ENCODE data around the gene TMEM117.
A peak's percentile ranks its signal among the peaks of the same experiment; 100 is the strongest.

The TMEM117 gene

DNA sequence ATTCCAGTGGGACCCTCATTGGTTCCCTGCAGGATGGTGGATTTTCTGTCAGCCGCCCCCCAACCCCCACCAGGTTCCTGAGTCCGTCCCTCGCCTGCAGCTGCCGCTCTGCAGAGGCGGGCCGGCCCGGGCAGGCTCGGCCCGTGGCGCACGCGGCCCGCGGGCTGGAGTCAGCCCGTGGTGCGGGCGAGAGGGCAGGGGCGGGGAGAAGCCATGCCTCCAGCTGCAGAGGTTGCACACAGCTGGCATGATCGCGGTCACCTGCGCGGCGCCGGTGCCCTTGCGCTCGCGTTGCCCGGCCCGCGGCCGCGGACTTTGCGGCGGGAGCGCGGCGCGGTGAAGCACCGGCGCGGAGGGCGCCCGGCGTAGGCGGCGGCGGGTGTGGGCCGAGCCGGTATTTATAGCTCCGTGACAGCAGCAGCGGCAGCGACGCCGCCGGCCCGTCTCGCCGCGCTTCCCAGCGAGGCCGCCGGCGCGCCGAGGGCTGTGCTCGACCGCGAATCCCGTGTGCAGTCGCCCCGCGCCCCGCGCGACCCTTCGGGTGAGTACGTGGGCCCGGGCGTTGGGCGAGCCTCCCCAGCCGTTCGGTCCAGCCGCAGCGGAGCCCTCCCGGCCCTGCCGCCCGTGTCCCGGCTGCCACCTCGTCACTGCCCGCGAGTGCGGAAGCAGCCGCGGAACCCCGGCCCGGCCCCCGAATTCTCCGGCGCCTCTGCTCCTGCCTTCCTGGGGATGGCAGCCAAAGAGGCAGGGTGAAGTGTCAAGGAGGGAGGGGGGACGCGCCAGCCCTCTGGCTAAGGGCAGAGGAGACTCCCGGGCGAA lies at the start of gene TMEM117:
Gene TMEM117 (plus strand): TSS at position 426 of the 819 bp plus-strand sequence.
- peak; percentile 31 to 34 for DNase-seq (ENCODE audit: low read depth in 2 of 2)

DNA sequence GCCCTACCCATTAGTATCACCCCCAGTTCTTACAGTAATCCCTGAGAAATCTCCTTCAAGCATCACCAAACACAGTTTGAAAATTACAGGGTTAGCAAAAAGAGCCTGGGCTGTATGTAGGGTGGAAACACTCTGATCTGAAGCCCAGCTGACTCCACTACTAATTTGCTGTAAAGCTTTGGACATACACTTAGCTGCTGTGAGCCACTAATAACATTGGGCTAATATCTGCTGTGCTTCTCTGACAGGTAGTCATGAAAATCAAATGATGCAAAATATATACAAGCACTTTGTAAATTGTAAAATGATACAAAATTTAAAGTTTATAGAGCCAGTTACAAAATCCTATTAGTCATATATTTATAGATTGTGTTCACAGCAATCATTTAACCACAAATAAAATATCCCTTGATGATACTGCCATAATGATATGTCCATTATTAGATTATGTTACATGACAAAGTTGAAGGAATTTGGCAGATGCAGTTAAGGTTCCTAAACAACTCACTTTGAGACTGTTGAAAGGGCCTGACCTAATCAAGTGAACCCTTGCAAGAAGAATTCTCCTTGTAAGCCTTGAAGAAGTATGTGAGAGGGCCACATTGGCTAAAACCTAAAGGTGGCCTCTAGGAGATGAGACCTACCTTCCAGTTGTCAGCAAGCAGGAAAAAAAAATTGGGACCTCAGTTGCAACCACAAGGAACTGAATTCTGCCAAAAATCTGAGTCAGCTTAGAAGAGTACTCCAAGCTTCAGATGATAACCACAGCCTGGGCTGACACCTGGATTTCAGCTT lies 48.8 kb upstream of the TMEM117 start:
- DNase-seq (ENCODE audit: low read depth in 2 of 2): no peak

DNA sequence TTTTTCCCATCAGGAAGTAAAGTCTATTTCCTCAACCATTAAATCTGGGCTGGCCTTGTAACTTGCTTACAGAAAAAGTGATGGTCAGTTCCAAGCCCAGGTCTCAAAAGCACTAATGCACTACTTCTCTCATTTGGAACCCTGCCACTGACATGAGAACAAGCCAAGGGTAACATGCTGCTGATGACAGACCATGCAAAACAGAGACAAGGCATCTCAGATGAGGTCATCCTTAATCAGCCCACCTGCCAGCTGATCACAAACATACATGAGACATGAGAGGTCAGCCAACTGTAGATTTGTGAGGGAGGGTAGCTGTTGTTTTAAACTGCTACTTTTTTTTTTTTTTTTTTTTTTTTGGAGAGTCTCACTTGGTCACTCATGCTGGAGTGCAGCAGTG lies 45.9 kb upstream of the TMEM117 start:
- no peak for DNase-seq (ENCODE audit: low read depth in 2 of 2)

DNA sequence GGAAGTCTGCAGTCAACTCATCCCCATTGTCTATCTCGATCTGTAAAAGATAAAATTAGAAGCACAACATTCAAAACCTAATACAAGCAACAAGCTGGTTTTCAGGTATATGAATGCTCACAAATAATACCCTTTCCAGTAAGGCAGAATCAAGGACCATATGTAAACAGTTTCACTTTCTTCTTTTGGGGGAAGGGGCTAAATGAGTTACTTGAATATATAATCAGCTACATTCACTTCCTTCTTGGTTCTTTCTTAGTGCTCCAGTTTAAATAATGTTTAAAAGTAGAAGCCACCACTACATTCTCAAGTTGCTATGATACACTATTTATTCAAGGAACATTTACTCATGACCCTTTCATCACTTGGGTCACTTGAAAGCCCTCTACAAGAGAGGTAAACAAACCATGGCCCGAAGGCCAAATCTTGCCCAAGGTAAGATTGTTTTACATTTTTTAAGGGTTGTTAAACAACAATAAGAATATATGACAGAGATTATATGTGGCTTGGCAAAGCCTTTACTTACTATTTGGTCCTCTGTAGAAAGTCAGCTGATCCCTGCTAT lies 40.1 kb upstream of the TMEM117 start:
- DNase-seq (ENCODE audit: low read depth in 2 of 2): no peak

DNA sequence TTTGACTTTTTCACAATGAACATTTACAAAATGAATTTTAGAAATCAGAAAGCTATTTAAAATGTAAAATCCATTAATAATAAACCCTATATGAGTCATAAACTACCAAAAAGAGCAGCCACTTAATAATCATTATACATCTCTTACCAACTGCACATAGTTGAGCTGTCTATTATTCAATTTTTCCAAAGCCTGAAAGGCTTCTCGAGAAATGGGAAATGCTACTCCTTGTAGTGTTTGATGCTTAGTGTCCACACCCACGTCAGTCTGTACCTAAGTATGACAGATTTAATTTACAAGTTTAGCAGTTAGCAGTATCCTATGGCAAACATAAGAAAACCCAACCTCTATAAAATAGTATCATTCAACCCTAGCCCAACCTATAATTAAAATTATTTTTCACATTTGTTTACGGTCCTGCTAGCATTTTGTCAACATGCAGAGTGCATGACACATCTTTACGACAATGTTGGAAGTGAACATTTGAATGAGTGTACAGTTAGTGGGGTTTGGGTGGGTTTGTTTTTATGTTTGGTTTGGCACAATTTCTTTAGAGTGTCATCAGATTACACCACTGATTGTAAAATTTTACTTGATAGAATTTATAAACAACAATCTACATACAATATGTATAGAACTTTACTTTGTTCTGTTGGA lies 38.2 kb upstream of the TMEM117 start:
- DNase-seq (ENCODE audit: low read depth in 2 of 2): no peak

DNA sequence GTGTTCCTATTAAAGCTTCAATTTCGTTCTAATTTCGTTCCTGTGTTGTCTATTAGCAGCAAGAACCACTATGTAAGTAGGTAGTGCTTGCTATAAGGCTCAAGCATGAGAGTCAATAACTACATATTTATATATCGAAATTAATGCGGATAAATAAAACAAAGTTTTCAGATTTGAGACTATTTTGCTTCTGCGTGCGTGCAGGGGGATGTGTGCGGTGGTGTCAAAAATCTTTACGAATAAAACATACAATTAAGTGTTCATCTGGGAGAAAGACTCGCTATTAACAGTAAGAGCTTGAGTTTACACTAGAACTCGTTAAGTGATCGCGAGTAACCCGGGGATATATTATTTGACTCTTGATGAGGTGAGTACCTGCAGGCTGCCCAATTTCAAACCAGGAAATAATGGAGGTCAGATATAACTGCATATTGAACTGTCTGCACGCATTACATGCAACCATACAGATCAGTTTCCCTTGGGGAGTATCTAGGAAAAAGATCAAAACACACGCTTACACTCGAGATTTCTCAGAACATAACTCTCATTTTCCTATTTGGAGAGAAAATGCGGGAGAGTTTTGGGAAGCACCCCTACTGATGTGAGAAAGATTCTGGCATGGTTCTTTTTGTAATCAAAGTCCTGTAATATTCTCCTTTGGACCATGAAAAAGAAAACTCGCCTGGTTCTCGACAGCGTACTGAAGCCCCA lies 30.6 kb upstream of the TMEM117 start:
- DNase-seq (ENCODE audit: low read depth in 2 of 2): no peak

DNA sequence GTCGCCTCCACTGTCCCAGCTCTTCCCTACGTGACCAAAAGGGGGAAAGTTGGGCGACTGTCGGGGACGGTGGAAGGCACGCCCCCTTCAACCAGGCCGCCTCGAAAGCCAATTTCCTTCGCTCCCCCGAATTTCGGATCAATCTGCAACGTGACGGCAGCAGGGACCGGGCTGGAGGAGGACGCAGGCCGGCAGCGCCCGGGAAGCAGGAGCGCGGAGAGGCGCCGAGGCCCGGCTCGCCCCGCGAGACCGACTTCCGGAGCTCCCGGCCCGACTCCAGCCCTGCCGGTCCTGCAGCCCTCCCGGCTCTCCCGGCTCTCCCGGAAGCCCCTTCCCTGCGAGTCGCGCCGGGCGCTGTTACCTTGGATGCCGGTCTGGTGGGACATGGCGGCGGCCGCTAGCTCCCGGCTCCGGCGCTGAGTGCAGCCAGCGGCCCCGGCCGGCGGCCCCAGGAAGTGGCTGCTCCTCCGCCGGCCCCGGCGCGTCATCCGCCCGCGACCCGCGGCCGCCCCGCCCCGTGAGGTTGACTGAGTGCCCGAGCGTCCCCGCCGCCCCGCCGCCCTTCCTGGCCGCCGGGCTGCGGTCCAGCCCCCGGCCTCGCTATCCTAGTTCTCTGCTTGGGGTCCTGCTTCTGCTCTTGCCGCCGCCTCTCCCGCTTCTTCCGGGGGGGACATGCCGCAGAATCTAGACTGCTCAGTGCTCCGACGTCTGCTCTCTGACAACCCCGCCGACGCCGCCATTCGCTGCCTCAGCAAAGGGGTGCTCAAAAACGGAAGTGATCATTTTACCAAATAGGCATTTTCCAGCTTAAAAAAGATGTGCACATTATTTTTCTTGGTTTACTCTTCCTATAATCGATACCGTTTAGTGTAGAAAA lies 29.8 kb upstream of the TMEM117 start, which contains the start of gene TWF1:
Gene TWF1 (minus strand): TSS at position 458 of the 877 bp plus-strand sequence. CDS start 72 bp downstream, at position 386.
- peak; percentile 67 to 75 for DNase-seq (ENCODE audit: low read depth in 2 of 2)

DNA sequence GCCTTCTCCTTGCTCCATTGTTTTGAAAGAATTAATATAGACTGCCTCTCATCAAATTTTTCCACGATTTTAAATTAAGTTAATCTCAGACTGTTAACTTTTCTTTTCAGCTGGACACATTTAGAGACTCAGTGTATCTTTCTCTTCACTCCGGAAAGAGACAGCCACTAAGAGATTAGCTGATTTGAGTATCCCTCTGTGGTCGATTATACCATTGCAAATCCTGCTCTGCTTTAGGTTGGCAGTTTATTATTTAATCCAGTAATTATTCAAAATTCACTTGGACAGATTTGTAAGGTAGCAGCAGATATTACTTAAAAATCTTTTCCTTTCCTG lies 29.2 kb upstream of the TMEM117 start:
- no peak for DNase-seq (ENCODE audit: low read depth in 2 of 2)

DNA sequence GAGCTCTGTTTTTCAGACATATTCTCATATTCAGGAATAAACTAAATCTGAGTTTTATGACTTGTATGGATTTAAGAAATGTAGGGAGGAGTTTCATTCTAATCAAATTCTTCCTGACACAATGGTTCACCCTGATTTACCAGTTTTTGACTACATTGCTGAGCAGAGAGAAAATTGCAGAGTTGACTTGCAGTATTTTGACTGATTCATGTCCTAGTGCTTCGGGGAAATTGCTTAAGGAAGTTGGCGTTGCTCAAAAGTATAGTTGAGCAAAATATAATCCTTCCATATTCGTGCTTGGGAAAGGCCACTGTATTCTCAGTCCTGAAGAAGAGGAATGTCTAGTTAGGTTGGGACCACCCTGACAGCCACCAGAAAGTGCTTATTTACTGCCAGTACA lies 28.5 kb upstream of the TMEM117 start:
- no peak for DNase-seq (ENCODE audit: low read depth in 2 of 2)

DNA sequence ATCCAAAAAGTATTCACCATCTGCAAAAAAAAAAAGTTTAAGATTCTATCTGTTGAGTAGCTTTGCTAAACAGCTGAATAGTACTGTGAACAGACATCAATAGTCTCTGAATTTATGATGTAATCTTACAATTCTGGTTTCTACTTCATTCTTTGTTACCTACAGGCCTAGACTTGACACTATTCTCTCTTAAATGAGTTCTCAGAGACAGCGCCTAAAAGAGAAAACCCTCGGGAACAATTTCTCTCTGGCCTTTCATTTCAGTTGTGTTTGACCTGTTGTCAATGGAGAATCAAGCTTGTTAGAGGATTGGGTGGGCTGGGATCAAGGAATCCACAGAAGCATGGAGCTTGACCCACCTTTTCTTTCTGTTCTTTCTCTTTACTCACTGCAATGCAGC lies 23.8 kb upstream of the TMEM117 start:
- no peak for DNase-seq (ENCODE audit: low read depth in 2 of 2)

DNA sequence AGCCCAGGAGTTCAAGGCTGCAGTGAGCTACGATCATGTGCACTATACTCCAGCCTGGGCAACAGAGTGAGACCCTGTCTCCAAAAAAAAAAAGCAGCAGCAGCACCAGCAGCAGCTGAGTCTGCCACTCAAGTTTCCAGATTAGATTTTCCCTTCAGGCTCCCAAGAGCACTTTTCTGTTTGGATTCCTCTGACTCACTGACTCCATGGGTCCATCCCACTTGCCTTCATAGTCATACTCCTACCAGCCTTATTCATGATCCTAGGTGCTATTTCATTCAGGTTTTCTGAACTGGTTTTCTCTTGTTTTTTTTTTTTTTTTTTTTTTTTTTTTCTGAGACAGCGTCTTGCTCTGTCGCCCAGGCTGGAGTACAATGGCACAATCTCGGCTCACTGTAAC lies 23.0 kb upstream of the TMEM117 start:
- no peak for DNase-seq (ENCODE audit: low read depth in 2 of 2)

DNA sequence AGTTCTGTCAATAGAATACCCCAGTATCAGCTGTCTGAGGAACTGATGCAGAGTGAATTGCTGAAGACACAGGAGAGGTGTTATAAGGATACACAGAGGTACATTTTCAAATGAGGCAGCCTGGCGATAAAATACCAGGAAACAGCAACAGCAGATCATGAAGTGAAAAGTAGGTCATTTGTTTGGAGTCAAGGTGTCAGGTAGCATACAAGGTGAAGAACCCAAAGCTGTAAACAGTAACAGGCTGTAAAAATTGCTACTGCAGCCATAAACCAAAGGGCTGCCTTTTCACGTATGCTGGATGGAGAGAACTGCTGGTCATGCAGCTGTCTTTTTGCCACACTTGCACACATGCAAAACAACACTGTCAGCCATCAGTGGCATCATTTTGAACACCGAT lies 20.5 kb upstream of the TMEM117 start:
- DNase-seq (ENCODE audit: low read depth in 2 of 2): no peak

DNA sequence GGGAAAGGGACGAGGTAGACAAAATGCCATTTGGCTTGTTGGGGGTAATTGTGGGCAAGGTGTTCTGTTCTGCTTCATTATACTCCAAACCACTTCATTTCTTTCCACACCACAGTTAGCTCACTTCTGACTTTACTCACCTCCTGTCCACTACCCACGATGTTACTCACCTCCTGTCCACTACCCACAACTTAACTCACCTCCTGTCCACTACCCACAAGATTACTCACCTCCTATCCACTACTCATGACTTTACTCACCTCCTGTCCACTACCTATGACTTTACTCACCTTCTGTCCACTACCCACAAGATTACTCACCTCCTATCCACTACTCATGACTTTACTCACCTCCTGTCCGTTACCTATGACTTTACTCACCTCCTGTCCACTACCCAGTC lies 19.7 kb upstream of the TMEM117 start:
- no peak for DNase-seq (ENCODE audit: low read depth in 2 of 2)

DNA sequence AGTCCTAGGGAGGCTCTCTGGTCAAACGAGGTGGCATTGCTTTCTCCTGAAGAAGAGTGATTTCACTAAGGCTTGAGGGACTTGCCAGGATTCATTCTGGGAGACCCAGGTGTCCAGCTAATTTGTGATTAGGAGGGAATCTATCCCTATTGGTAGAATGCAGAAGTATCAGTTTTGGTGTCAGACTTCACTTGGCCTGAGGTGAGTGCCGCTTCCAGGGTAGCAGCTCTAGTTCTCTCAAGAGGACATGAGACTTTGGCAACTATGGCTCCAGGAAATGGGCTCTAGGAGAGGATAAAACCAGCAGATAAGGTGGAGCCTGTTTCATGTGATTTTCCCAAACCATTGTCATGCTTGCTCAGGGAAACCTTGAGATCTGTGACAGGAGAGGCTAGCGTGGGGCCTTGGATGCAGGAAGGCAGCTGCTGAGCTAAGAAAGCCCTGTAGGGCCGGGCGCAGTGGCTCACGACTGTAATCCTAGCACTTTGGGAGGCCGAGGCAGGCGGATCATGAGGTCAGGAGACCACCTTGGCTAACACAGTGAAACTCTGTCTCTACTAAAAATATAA lies 11.6 kb upstream of the TMEM117 start:
- DNase-seq (ENCODE audit: low read depth in 2 of 2): no peak

DNA sequence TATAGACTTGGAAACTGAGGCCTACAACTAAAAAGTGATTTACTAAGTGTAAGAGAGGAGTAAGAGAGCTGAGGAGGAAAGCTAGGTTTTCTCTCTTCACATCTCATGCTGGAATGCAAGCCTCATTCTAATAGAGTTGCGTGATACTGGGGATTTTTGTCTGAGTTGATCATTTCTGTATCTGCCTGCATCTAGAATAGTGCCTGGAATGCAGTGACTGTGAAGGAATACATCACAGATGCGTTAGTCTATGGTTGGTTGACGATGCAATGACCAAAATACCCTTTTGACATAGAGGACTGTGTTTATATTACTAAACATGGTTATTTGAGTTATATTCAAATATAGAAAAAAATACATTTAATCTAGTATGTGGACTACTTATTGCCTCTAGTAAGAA lies 9.2 kb upstream of the TMEM117 start:
- DNase-seq (ENCODE audit: low read depth in 2 of 2): no peak

DNA sequence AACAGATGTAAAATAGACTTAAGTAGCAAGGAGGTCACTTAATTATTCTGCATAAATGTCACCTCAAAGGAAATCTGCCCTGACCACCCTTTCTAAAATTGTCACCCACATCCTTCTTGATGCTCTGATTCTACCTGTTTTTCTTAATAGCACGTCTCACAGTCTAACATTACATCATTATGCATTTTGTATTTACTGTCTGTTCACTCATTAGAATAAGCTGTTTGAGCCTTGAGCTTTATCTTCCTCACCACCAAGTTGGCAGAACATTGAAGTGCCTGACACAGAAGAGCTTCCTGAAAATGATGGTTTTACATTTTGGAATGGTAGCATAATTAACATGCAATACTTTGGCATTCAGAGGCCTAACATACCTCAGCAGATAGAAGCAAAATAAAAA lies 8.8 kb upstream of the TMEM117 start:
- no peak for DNase-seq (ENCODE audit: low read depth in 2 of 2)

DNA sequence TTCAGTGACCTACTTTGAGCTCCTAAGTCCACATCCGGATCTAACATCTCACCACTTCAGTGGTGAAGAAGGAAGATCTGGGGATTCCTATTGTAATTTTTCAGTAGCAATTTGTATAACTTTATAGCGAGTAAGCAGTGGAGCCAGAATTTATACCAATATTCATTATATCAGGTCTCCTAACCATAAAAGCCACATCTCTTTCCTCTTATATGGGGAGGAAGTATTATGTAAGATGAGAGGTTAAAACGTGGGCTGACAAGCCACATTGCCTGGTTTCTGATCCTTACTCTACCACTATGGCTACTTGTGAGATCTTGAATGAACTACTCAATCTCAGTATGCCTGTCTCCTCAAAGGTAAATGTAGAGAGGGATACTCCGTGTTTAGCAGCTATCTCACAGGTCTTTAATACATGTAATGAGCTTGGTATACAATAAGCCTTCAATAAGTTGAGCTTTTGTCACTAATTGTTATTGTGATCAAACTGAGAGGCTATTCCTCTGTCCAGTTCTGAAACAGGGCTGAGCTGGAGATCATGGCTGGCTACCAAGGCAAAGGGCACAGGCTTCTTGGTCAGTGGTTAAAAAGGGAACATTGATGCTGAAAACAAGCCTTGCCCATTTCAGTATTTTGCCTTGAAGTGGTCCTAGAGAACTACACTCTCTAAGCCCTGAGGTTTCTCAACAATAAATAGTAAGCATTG lies 3.3 kb upstream of the TMEM117 start:
- no peak for DNase-seq (ENCODE audit: low read depth in 2 of 2)

DNA sequence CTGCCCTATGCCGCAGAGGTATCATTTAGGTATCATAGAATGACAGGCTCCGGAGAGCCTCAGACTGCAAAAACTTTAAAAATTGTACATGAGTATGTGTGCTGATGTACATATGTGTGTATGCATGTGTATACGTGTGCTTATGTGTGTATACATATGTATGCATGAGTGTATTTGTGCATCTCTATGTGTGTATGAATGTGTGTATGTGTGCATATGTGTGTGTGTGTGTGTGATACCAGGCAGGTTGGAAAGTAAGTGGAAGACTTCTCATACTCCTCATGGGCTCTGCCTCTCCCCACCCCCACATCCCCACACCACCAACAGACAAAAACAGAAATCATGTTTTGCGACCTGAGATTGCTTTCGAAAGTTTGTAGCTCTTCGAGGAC lies 621 bp upstream of the TMEM117 start:
- no peak for DNase-seq (ENCODE audit: low read depth in 2 of 2)

DNA sequence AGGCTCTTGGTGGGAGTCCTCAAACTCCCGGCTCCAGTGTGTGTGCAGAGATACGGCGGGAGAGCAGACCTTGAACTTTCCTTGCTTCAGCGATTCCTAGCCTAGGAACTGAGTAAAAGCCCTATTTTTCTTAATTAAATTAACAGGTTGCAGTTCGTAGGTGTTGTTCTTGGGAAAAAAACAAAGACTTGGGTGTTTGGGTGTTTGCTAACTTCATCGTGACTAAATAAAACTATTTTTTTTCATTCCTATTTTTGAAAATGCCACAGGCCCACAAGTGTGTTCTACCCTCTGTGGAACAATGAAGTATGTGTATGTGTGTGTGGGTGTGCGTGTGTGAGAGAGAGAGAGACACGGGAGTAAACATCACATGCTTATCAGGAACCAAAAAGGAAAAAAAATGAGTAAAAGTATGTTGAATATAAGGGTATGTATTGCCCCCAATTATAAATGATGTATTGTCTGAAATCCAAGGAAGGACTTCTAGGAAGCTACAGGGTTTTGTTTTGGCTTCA lies 651 bp downstream of the TMEM117 start:
- DNase-seq (ENCODE audit: low read depth in 2 of 2): no peak

All from stimulated activated CD8-positive, alpha-beta memory T cell treated with anti-CD3 and anti-CD28 coated beads, Interleukin-7, amount 100 ng/mL, for 1 hour (primary cell).